OCI-LY7 (cell line): ENCODE results near the gene ST6GALNAC6.

Experiments
- CTCF ChIP-seq: fragments of 200-600 bp; sonication (generic); conservative IDR thresholded peaks from 2 replicates; pipeline ENCODE4 v1.5.1; 2014; ENCODE audit warnings: mild to moderate bottlenecking, antibody characterized with exemption, low read length, moderate library complexity, mixed read lengths
- EZH2phosphoT487 ChIP-seq: fragments of 200-600 bp; sonication (generic); IDR thresholded peaks from 2 replicates; pipeline ENCODE4 v1.6.1; 2018; ENCODE audit warnings: low read depth, borderline replicate concordance, mild to moderate bottlenecking, mixed run types, antibody characterized with exemption, low read length, moderate library complexity, mixed read lengths

- TF ChIP-seq CTCF (no peak), EZH2phosphoT487 (no peak)
Observed at GRCh38 chr9:127945942-127946341, 46.5 kb upstream of the ST6GALNAC6 start.
